HEK293T (cell line): ENCODE data around the gene NOTCH3.

ENCODE experiments used
- ARNT ChIP-seq: fragments of 450-650 bp; IDR thresholded peaks from 2 replicates; pipeline ENCODE4 v1.6.1; 2017; ENCODE audit warnings: mild to moderate bottlenecking
- BHLHE40 ChIP-seq: fragments of 450-650 bp; IDR thresholded peaks from 2 replicates; pipeline ENCODE4 v1.6.1; 2016; ENCODE audit warnings: mild to moderate bottlenecking, moderate library complexity, borderline replicate concordance
- FOXA1 ChIP-seq: fragments of 450-650 bp; IDR thresholded peaks from 2 replicates; pipeline ENCODE4 v1.6.1; 2016; ENCODE audit warnings: mild to moderate bottlenecking
- FOXM1 ChIP-seq: fragments of 450-650 bp; IDR thresholded peaks from 2 replicates; pipeline ENCODE4 v1.6.1; 2017; ENCODE audit warnings: mild to moderate bottlenecking, borderline replicate concordance
- HDGF ChIP-seq: fragments of 450-650 bp; IDR thresholded peaks from 2 replicates; pipeline ENCODE4 v1.6.1; 2017; ENCODE audit warnings: antibody characterized with exemption, borderline replicate concordance
- PKNOX1 ChIP-seq: fragments of 450-650 bp; IDR thresholded peaks from 2 replicates; pipeline ENCODE4 v1.6.1; 2016
- SP1 ChIP-seq: fragments of 450-650 bp; IDR thresholded peaks from 2 replicates; pipeline ENCODE4 v1.6.1; 2017
- SUZ12 ChIP-seq: fragments of 450-650 bp; IDR thresholded peaks from 2 replicates; pipeline ENCODE4 v1.6.1; 2016; ENCODE audit warnings: mild to moderate bottlenecking

GRCh38 chr19:15120135-15121026 is 80.4 kb downstream of the NOTCH3 start:
- TF ChIP-seq FOXM1, result no peak
- no peak for TF ChIP-seq SP1
- TF ChIP-seq ARNT, result no peak
- no peak for TF ChIP-seq PKNOX1
- no peak for TF ChIP-seq HDGF
- no peak for TF ChIP-seq FOXA1
- TF ChIP-seq SUZ12, result no peak
- no peak for TF ChIP-seq BHLHE40
